Measurements from ENCODE around the gene CDCA3.

CDCA3 gene

DNA sequence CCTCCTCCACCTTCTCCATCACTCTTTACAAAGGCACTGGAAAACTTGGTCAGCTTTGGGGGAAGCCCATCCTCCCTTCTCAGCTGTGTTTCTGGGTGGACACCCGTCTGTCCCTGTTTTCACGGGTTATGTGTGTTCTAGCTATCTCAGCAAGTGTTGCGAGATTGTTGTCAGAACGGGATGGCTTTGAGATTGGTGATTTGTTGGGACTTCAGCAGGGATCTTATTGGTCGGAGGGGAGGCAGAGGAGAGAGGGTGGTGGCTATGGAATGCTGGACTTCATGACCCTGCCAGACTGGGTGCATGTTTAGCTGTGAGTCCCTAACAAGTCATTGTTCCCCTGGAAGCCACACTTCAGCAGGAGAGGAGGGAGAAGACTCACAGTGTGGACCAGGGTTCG, 3.0 kb upstream of the CDCA3 start:
- TF ChIP-seq, protein P1, sequence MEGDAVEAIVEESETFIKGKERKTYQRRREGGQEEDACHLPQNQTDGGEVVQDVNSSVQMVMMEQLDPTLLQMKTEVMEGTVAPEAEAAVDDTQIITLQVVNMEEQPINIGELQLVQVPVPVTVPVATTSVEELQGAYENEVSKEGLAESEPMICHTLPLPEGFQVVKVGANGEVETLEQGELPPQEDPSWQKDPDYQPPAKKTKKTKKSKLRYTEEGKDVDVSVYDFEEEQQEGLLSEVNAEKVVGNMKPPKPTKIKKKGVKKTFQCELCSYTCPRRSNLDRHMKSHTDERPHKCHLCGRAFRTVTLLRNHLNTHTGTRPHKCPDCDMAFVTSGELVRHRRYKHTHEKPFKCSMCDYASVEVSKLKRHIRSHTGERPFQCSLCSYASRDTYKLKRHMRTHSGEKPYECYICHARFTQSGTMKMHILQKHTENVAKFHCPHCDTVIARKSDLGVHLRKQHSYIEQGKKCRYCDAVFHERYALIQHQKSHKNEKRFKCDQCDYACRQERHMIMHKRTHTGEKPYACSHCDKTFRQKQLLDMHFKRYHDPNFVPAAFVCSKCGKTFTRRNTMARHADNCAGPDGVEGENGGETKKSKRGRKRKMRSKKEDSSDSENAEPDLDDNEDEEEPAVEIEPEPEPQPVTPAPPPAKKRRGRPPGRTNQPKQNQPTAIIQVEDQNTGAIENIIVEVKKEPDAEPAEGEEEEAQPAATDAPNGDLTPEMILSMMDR (IDR thresholded peaks at IDR 0.05; ENCODE audit: insufficient read depth, low read length, missing control alignments): no peak
- H3K4me3 ChIP-seq (ENCODE audit: low read depth, low read length): no peak overlapping the region; the same call in 1 of the 2 replicates
- ChIA-PET CTCF (interaction anchor here (1.5 to 18.1 kb wide), 5 partner anchors 13 to 100 kb away, joined by 5 to 316 read pairs (median 43); partner anchors contain the start of genes MLF2, P3H3, SPSB2 and TPI1), POLR2A (interaction anchor here (1.5 to 8.8 kb wide), 3 partner anchors 15 to 101 kb away, joined by 6 to 164 read pairs (median 16); partner anchors contain the start of genes MLF2, SPSB2 and TPI1)
- no peak for DNase-seq (ENCODE audit: low read depth, low spot score)

DNA sequence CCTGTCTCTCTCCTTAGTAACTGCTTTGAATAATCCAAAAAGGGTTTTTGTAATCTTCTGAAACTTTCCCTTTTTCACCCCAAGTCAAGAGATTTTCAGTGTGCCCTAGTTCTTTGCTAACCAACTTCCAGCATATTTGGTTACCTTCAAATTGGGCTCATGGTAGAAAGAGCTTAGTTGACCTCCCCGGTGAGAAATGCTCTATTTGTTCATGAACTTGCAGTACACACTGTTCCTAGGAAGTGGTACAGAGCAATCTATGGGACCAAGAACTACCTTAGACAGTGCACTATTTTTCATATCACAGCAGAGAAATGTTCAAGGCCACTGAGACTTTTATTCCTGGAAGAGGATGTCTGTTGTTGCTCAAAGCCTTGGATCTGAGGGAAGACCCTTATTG, 2.5 kb upstream of the CDCA3 start:
- TF ChIP-seq, protein P1 (IDR thresholded peaks at IDR 0.05; ENCODE audit: insufficient read depth, low read length, missing control alignments): no peak
- POLR2A ChIA-PET: interaction anchor here (1.2 to 8.8 kb wide), 7 partner anchors 9 to 101 kb away, joined by 4 to 164 read pairs (median 19); partner anchors contain the start of genes GNB3, MLF2, P3H3 and PTMS
- H3K4me3 ChIP-seq (ENCODE audit: low read depth, low read length): peak overlapping the region; percentile 69

DNA sequence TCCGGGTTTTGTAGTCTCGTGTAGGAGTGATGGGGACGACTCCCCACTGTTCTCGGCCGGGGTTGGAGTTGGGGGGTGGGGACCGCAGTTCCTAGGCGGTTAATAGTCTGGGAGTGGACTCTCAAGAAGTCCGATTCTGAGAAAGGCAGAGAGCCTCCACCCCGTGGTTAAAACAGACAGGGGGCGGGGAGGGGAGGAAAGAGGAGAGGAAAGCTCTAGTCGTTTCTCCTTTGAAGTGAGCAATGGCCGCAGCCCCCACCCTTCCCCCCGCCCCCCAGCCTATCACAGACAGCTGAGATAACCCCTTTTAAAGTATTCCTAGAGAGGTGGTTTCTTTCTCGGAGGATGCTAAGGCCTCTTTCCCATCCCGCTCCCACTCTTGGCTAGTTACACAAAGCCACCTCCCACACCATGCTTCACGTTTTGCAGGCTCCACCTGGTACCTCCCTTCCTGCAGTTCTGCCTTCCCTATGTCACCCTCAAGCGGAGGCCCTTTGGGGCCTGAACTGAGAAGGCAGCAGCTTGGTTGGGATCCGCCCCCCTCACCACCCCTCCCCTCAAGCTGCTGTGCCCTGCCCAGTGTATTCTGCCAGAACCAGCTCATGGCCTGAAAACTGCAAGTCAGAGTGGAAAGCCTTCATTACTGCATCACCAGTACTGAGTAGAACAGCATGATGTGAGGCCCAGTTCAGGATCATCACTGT, 1.7 kb upstream of the CDCA3 start:
- CTCF ChIA-PET: interaction anchor here (0.6 to 18.1 kb wide), 9 partner anchors 11 to 255 kb away, joined by 3 to 316 read pairs (median 8); partner anchors contain the start of genes GNB3, MLF2, P3H3 and SPSB2
- TF ChIP-seq, protein P1 (IDR thresholded peaks at IDR 0.05; ENCODE audit: insufficient read depth, low read length, missing control alignments): no peak
- H3K4me3 ChIP-seq (ENCODE audit: low read depth, low read length): peak overlapping the region; percentile 69
- DNase-seq (ENCODE audit: low read depth, low spot score): no peak
- POLR2A ChIA-PET: interaction anchor here (1.2 to 8.8 kb wide), 9 partner anchors 10 to 100 kb away, joined by 3 to 164 read pairs (median 16); partner anchors contain the start of genes GNB3, MLF2, P3H3 and PTMS

More for the DNA sequence above, 2.5 kb upstream of the CDCA3 start:
- no peak for DNase-seq (ENCODE audit: low read depth, low spot score)
- CTCF ChIA-PET: interaction anchor here (0.9 to 18.1 kb wide), 6 partner anchors 14 to 100 kb away, joined by 3 to 316 read pairs (median 28); partner anchors contain the start of genes MLF2, P3H3, SPSB2 and TPI1

DNA sequence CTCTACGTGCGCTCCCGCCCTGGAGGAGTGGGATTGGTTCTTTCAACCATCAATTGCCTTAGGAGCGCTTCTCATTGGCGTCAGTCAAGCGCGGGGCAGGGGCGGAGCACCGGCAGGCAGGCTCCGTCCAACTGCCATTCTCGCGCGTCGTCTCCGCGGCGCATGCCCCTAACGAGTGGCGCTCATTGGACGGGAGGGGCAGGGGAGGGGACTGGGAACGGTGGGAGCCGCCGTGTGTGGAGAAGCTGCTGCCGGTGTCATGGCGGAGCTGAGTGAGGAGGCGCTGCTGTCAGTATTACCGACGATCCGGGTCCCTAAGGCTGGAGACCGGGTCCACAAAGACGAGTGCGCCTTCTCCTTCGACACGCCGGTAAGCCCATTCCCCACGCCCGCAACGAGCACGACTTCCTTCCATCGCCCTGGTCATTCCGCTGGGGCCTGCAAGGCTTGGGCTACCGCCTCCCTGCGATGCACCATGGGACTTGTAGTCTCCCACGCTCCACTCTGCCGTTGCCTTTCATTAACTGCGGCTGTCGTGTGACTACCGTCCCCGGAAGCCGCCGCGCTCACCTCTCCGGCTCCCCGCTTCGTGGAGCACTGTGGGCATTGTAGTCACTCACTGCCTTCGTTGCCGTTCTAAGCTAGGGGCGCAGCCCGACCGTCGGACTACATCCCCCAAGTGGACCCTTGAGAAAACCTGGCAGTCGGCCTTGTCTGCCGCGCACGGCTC, 1.0 kb upstream of the CDCA3 start, which contains the start of gene USP5:
TSS of gene USP5 (plus strand) at position 230 of the 730 bp plus-strand sequence. CDS start at position 260, 30 bp downstream.
- TF ChIP-seq, protein P1 (IDR thresholded peaks at IDR 0.05; ENCODE audit: insufficient read depth, low read length, missing control alignments): no peak
- POLR2A ChIA-PET: interaction anchor here (1.0 to 8.8 kb wide), 11 partner anchors 11 to 313 kb away, joined by 3 to 164 read pairs (median 8); partner anchors contain the start of genes GNB3, MLF2, P3H3 and PTMS
- CTCF ChIA-PET: interaction anchor here (1.1 to 18.1 kb wide), 9 partner anchors 11 to 168 kb away, joined by 3 to 316 read pairs (median 12); partner anchors contain the start of genes GNB3, MLF2, P3H3 and PTMS
- peak within 1 kb of the TSS; percentile 98 for H3K4me3 ChIP-seq (ENCODE audit: low read depth, low read length)
- peak; percentile 97 for DNase-seq (ENCODE audit: low read depth, low spot score)

DNA sequence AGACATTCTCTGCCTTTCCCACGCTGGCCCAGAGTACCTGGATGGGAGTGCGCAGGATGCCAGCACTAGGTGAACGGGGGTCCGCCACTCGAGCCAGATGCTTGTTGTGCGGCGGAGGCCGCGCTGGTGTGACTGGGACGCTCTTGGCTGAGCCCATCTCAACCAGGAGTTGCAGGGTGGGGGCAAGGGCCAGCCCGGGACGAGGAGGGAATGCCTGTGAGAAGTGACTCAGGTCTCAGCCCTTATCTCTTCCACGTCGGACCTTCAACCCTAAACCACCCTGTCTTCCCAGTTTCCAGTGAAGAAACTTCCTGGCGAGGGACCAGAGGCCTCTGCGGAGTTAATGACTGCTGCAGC, 312 bp downstream of the CDCA3 start:
- POLR2A ChIA-PET: interaction anchor here (0.8 to 8.8 kb wide), 7 partner anchors 10 to 151 kb away, joined by 3 to 164 read pairs (median 19); partner anchors contain the start of genes GNB3, P3H3, PTMS and SPSB2
- CTCF ChIA-PET: interaction anchor here (1.2 to 18.1 kb wide), 6 partner anchors 9 to 97 kb away, joined by 5 to 316 read pairs (median 30); partner anchors contain the start of genes GNB3, MLF2, P3H3 and PTMS
- DNase-seq (ENCODE audit: low read depth, low spot score): no peak

More for the DNA sequence above, 312 bp downstream of the CDCA3 start:
- peak overlapping the region; percentile 98 for H3K4me3 ChIP-seq (ENCODE audit: low read depth, low read length)
- TF ChIP-seq, protein P1 (IDR thresholded peaks at IDR 0.05; ENCODE audit: insufficient read depth, low read length, missing control alignments): no peak

All from AG04449 (cell line).